HG03521 (cell line): Measurements from ENCODE around the gene AMER2.

ENCODE experiments used
- ATAC-seq: cut with Tn5 transposase; IDR thresholded peaks from one replicate; pipeline ENCODE4 v1.9.1; 2021; ENCODE audit warnings: mild to moderate bottlenecking, moderate library complexity; ENCODE audit not compliant: unreplicated experiment

AMER2 gene

GRCh38 chr13:25171517-25172302 lies at the start of gene AMER2:
TSS of gene AMER2 (minus strand) at chr13:25172288. CDS start at chr13:25171619, 669 bp downstream.
- ATAC-seq, result no peak

- ATAC-seq, result no peak
These were observed 45.9 kb upstream of the AMER2 start for GRCh38 chr13:25218019-25218418.

GRCh38 chr13:25217023-25217885 lies 45.2 kb upstream of the AMER2 start:
- no peak for ATAC-seq

GRCh38 chr13:25215253-25215575 lies 43.1 kb upstream of the AMER2 start:
- no peak for ATAC-seq

GRCh38 chr13:25214491-25215252 lies 42.6 kb upstream of the AMER2 start:
- ATAC-seq, result no peak

- ATAC-seq, result no peak
These were observed 41.6 kb upstream of the AMER2 start for GRCh38 chr13:25213715-25214114.

GRCh38 chr13:25210842-25211569 lies 38.9 kb upstream of the AMER2 start:
- no peak for ATAC-seq

- ATAC-seq, result no peak
These were observed 35.3 kb upstream of the AMER2 start for GRCh38 chr13:25207291-25207810.

GRCh38 chr13:25204863-25205262 lies 32.8 kb upstream of the AMER2 start:
- ATAC-seq, result no peak

- ATAC-seq, result no peak
These were observed 31.1 kb upstream of the AMER2 start for GRCh38 chr13:25203127-25203740.

GRCh38 chr13:25200783-25201182 lies 28.7 kb upstream of the AMER2 start:
- ATAC-seq, result no peak

GRCh38 chr13:25198647-25199046 lies 26.6 kb upstream of the AMER2 start:
- ATAC-seq, result no peak

- no peak for ATAC-seq
These were observed 24.9 kb upstream of the AMER2 start for GRCh38 chr13:25196971-25197370.

- ATAC-seq, result no peak
These were observed 20.8 kb upstream of the AMER2 start for GRCh38 chr13:25192936-25193335.

GRCh38 chr13:25192489-25192888 lies 20.4 kb upstream of the AMER2 start:
- ATAC-seq, result no peak

GRCh38 chr13:25192052-25192451 lies 20.0 kb upstream of the AMER2 start:
- no peak for ATAC-seq

GRCh38 chr13:25190771-25191170 lies 18.7 kb upstream of the AMER2 start:
- no peak for ATAC-seq

GRCh38 chr13:25190256-25190655 lies 18.2 kb upstream of the AMER2 start:
- ATAC-seq, result no peak

GRCh38 chr13:25187596-25187995 lies 15.5 kb upstream of the AMER2 start:
- no peak for ATAC-seq

- ATAC-seq, result no peak
These were observed 14.1 kb upstream of the AMER2 start for GRCh38 chr13:25186187-25186586.
